Stimulated activated CD8-positive, alpha-beta memory T cell treated with anti-CD3 and anti-CD28 coated beads, Interleukin-15, amount 100 ng/mL, for 4 hours (primary cell): ENCODE measurements around the gene PFKFB3.
"Not testable (repeated sequence)": the region's sequence is repeated elsewhere in the genome, so short reads cannot be mapped to it uniquely, and the experiment has no call there.

ENCODE experiments used
- DNase-seq, 2 donors: peaks; one replicate each; pipeline ENCODE4 v3.0.0-alpha.2; 2020; ENCODE audit warnings: low read depth in 2 of 2

Gene PFKFB3

DNA sequence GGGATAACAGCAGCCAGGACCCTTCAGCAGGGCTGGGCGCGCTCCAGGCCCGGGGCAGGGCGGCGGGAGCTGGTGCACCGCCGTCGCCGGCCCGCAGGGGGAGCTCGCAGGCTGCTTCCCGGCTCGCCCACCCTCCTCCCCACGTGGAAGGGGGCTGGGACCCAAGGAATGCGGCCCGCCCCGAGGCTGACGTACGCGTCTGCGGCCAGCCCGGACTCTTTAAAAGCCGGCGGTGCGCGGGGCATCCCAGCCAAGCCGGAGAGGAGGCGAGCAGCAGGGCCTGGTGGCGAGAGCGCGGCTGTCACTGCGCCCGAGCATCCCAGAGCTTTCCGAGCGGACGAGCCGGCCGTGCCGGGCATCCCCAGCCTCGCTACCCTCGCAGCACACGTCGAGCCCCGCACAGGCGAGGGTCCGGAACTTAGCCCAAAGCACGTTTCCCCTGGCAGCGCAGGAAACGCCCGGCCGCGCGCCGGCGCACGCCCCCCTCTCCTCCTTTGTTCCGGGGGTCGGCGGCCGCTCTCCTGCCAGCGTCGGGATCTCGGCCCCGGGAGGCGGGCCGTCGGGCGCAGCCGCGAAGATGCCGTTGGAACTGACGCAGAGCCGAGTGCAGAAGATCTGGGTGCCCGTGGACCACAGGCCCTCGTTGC is at the start of gene PFKFB3:
Gene PFKFB3, plus strand, starts transcription at position 249 of the 647 bp plus-strand sequence. Its CDS starts 329 bp downstream, at position 578.
- DNase-seq = peak; percentile 83 to 84

DNA sequence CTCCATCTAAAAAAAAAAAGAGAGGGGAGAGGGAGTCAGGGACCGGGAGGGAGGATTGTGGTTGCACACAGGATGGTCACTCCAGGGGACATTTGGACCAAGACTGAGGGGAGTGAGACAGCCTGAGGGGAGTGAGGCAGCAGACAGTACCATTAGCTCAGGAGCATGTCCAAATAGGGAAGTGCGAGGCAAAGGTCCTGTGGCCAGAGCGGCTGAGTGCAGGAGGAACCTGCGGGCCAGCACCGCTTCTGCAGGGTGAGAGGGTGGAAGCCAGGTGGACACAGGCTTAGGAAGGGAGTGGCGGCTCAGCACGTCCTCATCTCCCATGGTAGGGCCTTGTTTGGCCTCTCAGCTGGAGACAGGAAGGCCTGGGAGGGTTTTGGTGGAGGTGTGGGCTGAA is 48.9 kb upstream of the PFKFB3 start:
- no peak for DNase-seq

DNA sequence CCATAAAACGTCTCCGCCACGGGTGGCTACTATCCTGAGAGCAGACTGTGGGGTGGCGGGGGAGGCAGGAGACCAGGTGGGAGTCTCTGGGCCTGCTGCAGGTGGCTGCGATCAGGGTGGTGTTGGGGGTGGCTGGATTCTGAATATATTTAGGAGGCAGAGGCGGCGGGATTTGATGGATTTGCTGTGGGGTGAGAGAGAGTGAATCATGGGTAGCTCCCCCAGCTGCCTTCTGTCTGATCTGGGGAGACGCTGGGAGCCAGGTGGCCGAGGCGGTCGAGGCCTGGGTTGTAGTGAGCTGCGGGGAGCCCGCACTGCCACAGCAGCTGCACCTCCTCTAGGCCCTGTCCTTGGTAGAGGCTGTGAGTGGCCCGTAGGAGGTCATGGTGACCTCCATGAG is 48.2 kb upstream of the PFKFB3 start:
- DNase-seq = no peak

DNA sequence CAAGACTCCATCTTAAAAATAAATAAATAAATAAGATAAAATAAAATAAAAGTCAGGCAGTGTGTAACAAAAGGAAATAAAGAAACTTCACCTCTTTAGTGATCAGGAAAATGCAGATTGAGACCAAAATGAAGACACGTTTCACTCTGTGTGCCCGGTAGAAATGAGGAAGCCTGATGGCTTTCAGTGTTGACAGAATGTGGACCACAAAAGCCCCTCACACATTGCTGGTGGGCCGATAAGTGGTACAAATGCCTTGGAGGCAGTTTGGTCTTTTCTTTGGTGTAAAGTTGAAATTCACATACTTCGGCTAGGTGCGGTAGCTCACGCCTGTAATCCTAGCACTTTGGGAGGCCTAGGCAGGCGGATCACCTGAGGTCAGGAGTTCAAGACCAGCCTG is 44.5 kb upstream of the PFKFB3 start:
- no peak for DNase-seq

DNA sequence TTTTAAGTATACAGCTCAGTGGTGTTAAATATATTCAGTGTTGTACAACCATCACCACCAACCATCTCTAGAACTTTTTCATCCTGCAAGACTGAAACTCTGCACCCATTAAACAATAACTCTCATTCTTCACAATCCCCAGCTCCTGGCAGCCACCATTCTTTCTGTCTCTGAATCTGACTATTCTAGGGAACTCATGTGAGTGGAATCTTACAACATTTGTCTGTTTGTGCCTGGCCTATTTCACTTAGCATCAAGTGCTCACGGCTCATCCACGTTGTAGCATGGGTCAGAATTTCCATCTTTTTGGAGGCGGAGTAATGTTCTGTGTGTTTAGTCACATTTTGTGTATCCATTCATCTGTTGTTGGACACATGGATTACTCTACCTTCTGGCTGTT is 40.8 kb upstream of the PFKFB3 start:
- no peak for DNase-seq

DNA sequence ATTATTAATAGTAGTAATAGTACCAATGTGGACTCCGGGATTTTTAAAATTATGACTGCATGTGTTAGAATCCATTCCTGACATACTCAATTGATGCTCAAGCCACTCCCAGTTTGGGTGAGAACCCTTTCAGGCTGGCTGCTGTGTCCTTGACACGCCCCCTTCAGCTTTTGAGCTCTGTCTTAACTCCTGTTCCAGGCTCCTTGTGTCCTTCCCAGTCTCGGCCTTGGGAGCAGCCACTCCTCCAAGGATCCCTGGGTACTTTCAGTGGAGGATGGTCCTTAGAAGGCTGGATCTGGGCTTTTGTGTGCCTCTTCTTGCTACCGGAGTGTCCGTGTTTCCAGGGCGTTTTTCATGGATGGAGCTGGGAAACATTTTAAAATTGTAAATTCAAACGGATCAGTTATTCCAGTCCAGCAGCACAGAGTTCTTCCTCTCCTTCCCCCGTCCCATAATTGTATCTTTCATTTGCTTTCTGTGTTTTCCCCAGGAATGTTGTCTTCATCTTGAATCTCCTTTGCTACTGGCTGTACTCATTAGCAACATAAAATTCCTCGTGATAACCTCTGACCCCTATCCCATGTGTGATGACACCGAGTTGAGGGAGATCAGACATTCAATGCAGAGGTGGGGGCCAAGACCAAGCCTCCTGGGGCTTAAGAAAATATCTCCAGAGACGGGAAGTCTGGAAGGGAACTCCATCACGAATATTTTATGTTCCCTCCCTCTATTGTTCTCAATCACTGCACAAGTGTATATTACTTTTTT is 40.0 kb upstream of the PFKFB3 start:
- DNase-seq = no peak

DNA sequence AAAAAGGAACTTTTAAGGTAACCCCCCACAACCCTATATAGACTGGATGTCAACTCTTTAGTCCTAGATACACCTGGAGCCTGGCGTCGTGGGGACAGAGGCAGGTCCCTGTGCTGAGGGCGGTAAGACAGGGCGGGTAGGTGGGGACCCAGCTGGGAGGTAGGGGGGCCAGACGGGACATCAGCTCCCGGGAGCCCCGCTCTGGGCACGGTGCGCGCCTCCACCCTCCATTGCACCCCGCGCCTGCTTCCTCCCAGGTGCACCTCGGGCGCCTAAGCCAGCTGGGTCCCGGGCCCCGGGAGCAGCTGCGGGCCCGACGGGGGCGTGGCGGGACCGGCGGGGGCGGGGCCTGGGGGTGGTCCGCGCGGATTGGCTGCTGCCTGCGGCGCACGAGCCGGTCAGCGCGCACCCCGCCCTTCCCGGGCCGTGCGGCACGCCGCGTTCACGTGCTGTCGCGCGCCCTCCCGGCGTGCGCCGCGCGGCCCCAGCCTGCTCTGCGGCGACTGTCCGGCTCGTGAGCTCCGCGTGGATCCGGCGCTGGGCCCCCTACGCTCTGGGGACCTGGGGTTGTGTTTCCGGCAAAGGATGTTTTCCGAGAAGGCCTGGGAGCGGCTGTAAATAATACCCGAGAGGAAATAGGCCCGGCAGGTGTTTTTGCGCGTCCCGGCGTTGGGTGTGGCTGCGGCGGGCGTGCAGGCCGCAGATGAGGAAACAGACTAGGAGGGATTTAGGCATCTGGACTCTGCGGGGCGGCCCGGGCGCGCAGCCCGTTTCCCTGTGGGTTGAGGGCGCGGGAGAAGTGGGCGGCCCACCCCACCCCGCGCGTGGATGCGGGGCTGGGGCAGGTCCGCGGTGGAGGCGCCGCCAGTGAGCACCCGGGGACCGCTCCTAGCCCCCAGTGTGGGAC is 39.1 kb upstream of the PFKFB3 start:
- peak; percentile 84 for DNase-seq

DNA sequence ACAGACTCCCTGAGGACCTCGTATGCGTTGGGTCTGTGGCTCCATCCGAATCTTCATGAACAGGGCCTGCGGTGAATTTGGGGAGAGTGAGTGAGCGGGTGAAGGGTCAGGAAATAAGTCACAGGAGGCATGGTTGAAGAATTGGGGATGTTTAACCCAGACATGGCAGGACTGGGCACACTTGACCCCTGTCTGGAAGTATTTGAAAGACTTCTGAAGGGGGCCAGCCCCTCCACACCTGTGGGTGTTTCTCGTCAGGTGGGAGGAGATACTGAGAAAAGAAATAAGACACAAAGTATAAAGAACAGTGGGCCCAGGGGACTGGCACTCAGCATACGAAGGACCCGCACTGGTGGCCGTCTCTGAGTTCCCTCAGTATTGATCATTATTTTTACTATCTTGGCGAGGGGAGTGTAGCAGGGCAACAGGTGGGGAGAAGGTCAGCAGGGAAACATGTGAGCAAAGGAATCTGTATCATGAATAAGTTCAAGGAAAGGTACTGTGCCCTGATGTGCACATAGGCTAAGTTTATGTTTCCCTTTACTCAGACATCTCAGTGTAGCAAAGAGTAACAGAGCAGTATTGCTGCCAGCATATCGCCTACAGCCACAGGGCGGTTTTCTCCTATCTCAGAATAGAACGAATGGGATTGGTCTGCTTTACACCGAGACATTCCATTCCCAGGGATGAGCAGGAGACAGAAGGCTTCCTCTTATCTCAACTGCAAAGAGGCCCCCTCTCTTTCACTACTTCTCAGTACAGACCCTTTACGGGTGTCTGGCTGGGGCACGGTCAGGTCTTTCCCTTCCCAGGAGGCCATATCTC is 38.2 kb upstream of the PFKFB3 start:
- DNase-seq = no peak

DNA sequence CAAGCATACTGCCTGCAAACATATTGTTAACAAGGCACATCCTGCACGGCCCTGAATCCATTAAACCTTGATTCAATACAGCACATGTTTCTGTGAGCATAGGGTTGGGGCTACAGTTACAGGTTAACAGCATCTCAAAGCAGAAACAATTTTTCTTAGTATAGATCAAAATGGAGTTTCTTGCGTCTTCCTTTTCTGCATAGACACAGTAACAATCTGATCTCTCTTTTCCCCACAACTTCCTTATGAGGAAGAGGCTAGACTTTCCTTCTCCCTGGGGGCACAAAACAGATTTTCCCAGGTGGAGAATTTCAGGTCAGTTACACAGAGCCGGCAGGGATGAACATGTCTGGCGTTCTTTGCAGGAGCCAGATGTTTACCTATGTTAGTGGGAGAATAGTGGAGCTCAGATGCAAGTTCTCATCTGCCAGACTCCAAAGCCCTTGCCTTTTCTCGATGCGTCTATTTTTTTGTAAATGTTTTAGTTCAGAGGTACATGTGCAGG is 37.5 kb upstream of the PFKFB3 start:
- no peak for DNase-seq

DNA sequence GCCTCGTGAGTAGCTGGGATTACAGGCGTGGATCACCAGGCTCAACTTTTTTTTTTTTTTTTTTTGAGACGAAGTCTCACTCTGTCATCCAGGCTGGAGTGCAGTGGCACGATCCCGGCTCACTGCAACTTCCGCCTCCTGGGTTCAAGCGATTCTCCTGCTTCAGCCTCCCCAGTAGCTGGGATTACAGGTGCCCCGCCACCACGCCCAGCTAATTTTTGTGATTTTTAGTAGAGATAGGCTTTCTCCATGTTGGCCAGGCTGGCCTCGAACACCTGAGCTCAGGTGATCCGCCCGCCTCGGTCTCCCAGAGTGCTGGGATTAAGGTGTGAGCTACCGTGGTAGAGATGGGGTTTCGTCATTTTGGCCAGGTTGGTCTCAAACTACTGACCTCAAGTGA is 36.8 kb upstream of the PFKFB3 start:
- DNase-seq = not testable (repeated sequence)

DNA sequence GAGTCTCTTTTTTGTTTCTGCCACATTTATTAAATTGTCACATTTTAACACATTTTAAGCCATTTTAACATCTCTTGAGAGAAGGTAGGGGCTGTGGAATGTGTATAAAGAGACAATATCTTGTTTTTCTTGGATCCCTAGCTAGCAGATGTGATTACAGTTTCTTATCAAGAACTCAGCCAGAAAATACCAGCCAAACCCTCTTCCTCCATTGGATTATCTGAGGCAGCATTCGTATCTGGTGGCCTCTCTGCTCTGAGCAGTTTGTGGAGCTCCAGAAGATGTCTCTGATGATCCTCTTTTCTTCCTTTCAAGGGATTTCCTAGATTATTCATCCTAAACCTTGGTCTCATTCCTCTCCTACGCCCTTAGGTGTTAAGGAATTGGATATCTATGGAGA is 35.3 kb upstream of the PFKFB3 start:
- no peak for DNase-seq

DNA sequence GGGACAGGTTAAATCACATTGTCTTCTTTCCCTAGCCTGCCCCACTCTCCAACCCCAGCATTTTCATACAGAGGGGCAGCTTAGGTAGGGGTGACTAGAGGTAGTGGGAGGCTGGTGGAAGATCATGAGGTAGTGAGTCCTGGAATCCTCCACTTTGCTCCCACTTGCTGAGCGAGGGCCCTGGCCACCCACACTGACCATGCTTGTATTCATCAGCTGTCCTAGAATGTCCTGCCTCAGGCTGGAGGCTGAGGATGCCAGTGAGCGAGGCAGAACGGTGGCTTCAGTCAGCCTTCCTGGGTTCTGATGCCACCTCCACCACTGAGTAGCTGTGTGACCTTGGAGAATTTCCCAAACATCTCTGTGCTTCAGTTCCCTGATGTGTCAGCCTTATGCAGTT is 34.6 kb upstream of the PFKFB3 start:
- no peak for DNase-seq

DNA sequence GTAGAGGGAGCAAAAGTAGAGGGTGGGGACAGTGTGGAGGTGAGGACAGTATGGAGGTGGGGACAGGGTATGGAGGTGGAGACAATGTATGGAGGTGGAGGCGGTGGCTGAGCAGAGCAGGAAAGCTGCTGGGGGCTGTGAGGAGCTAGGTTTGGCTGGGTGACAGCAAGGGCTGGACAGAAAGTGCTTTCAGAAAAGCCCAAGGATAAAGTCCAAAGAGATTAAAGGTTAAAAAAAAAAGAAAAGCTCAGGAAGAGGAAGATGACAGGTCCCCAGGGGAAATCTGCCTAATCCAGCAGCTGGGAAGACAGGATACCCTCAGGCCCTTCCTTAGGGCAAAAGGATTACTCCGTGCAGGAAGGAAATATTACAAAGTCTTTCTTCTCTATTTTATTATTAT is 32.1 kb upstream of the PFKFB3 start:
- no peak for DNase-seq

DNA sequence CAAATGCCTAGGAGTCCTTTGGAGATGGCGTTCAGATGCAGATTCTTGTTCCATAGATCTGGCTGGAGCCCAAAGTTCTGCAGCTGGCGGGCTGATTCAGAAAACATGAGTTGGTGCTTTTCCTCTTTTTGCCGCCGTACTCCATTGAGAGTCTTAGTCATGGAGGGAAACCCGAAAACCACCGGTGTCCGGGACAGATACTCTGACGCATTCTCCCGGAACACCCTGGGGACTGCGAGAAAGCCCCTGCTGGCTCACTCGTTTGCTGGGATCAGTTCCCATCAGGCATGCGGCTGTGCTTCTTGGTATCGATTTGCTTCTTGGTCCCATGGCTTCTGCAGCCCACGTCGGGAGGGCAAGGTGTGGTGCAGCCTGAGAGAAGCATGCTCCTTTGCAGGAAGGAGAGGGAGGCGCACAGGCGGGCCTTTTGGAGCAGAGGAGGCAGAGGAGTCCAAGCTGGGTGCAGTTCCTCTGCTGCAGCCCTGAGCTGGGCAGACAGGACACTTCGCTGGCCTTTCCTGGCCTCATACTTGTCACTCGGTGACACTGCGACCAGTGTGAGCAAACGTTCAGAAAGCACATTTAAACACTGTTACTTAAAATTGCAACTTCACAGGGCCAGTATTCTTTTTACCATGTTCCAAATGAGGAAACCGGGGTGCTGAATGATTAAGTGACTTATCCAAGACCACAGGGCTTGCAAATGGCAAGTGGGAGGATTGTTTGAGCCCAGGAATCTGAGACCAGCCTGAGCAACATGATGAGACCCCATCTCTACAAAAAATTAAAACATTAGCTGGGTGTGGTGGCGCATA is 30.6 kb upstream of the PFKFB3 start:
- no peak for DNase-seq

DNA sequence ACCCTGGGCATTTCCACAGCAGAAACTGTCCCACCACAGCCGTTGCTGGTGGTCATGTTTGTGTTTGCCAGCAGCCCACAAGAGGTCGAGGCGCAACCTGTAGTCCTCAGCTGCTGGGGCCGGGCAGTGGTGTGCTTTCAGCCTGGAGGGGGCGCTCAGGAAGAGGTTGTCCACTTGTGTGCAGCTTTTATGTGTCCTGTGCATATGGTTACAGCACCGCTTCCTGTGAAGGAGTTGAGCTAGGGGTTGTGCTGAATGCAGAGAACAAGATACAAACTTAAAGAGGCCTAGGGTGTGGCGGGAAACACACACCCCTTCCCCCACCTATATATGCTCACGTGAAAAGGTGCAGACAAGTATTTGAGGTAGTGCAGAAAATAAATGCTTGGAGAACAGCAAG is 29.5 kb upstream of the PFKFB3 start:
- DNase-seq = no peak

DNA sequence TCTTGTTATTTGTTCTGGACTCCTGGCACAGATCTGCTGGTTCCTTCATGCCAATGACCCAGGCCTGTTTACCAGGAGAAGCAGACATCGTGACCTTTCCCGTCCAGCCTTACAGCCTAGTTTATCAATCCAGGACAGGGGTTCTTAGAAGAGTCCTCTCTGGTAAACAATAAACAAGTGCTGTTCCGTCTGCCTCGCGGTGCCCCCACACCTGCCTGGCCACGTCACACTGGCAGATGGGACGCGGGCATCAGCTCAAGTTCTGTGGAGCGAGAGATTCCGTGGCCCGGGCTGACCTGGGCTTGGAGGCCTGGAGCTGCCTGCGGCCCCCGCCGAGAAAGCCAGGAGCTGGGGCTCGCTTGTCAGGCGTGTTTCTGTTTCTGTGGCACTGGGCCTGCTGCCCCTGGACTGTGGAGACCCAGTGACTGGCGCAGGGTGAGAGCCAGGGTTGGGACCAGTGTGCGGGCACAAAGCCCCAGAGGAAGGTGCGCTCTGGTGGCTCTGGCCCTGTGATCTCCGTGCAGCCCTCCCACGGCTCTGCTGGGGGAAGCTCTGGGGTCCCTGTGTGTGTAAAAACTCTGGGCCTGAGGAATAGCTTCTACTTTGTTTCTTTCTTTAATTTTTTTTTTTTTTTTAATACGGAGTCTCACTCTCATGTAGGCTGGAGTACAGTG is 28.4 kb upstream of the PFKFB3 start:
- no peak for DNase-seq

DNA sequence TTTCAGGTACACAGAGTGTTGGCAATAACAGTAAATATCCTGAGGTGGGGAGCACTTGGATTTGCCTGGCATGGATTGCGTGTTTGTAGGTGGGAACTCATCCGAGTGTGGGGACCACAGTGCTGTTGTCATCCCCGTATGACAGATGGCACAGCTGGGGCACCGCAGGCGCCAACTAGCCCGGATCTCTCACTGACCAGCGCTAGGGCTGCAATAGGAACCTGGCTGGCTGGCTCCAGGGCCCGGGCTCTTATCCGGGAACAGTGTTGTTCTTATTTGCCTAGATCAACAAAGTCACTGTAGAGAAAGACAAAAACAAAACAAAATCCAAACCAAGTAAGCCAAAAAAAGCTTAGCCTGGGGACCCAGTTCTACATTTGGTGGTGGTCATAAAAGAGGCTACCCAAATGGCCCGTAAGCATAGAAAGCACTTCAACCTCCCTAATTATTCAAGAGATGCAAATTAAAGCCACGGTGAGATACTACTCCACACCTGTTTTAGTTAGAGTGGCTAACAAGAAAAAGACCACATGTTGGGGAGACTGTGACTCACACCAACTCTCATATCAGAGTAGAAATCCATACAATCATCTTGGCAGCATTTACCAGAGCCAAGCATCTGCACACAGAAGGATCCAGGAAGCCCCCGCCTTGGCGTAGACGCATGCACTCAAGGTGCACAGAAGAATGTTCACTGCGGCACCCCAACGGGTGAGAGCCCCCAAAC is 27.2 kb upstream of the PFKFB3 start:
- no peak for DNase-seq

DNA sequence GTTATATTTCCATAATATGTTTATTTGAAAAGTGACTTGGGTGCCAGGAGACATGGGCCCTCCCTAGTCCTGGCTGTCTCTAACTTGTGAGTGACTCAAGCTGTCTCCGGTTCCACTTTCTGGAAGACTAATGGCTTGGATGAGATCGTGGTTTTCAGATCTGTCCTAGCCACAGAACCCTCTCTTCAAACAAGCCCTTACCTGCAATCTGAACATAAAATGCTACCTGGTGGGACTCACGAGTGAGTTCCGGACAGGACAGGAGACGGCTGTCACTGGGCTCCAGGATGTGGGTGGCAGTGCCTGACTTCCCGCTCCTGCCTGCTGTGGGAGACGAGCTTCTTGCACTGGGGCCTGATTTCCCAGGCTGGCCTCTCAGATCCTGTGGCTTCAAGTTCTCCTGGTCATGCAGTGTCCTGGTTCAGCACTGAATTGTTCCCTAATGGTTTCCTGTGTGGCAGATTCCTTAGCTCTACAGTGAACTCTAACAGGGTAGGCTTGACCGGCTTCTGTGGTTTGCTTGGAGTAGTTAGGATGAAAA is 26.0 kb upstream of the PFKFB3 start:
- no peak for DNase-seq

DNA sequence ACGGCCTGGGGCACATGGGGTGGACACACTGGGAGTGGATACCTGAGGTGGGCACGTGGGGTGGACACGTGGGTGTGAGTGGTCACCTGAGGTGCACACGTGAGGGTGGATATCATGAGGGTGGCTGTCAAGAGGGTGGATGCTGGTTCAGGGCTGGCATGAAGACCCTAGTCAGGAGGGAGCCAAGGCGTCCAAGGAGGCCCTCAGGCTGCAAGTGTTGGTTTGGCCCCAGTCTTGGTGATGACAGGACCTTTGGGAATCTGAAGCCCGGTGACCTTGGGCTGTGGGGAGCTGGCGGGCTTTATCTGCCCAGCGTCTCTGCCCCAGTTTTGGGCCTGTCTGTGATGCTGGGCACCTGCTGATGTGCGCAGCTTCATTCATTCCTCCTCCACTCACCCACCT is 24.9 kb upstream of the PFKFB3 start:
- no peak for DNase-seq
